ENCODE data around the gene TGM4.

GRCh38 chr3:44923632-44924456 lies 49.4 kb downstream of the TGM4 start:
- no peak for TF ChIP-seq TOX (CRISPR knock-in tag; IDR thresholded peaks at IDR 0.05; ENCODE audit: borderline replicate concordance)
- TF ChIP-seq CREB5 (CRISPR knock-in tag; IDR thresholded peaks at IDR 0.05; ENCODE audit: low read depth) = no peak
- TF ChIP-seq PPARA (CRISPR knock-in tag; IDR thresholded peaks at IDR 0.05; ENCODE audit: borderline replicate concordance) = no peak
- TF ChIP-seq PATZ1 (CRISPR knock-in tag; IDR thresholded peaks at IDR 0.05; ENCODE audit: borderline replicate concordance) = no peak
- no peak for TF ChIP-seq OSR1 (CRISPR knock-in tag; IDR thresholded peaks at IDR 0.05)
- TF ChIP-seq CSRNP3 (CRISPR knock-in tag; IDR thresholded peaks at IDR 0.05) = no peak

Data from SK-N-SH treated with all-trans-retinoic acid at 6 μM for 48 hours (cell line).